Endodermal cell (in vitro differentiated cells): ENCODE data around the gene NEDD9. TPM values are rescaled to one million over a fixed set of nuclear protein-coding genes. Genes with fewer than 3 reads are reported as not detected.
A peak's percentile ranks its signal among the peaks of the same experiment; 100 is the strongest.

Experiments used
- DNase-seq: peaks from one replicate; pipeline ENCODE4 v3.0.0-alpha.2; 2017
- H3K27ac ChIP-seq: 2 replicates; pipeline ENCODE4 v1.5.1; 2013; ENCODE audit warnings: mild to moderate bottlenecking, low read depth, low read length, moderate library complexity
- H3K27me3 ChIP-seq: 2 replicates; pipeline ENCODE4 v1.6.1; 2013; ENCODE audit warnings: mild to moderate bottlenecking, low read length, moderate library complexity; ENCODE audit not compliant: insufficient read depth, control insufficient read depth, poor library complexity, severe bottlenecking
- H3K36me3 ChIP-seq: 2 replicates; pipeline ENCODE4 v1.7.0; 2013; ENCODE audit warnings: mild to moderate bottlenecking, low read length, moderate library complexity; ENCODE audit not compliant: control insufficient read depth, insufficient read depth
- H3K4me1 ChIP-seq: one replicate; pipeline ENCODE4 v1.7.0; 2013; ENCODE audit warnings: low read length; ENCODE audit not compliant: control insufficient read depth, insufficient read depth
- H3K4me3 ChIP-seq: 2 replicates; pipeline ENCODE4 v1.5.1; 2013; ENCODE audit warnings: mild to moderate bottlenecking, low read length, moderate library complexity
- H3K9ac ChIP-seq: 2 replicates; pipeline ENCODE4 v1.6.1; 2013; ENCODE audit warnings: mild to moderate bottlenecking, low read length, moderate library complexity; ENCODE audit not compliant: poor library complexity, severe bottlenecking; ENCODE audit errors: extremely low read depth
- H3K9me3 ChIP-seq: 2 replicates; pipeline ENCODE4 v1.6.1; 2013; ENCODE audit warnings: mild to moderate bottlenecking, low read length, moderate library complexity; ENCODE audit not compliant: control insufficient read depth
- H3K27ac Mint-ChIP-seq: 2 replicates; pipeline ENCODE4 v1.8.0; 2020; ENCODE audit warnings: mixed read lengths
- H3K27me3 Mint-ChIP-seq: 2 replicates; pipeline ENCODE4 v1.8.0; 2021; ENCODE audit warnings: mild to moderate bottlenecking, mixed read lengths; ENCODE audit not compliant: insufficient read depth
- H3K36me3 Mint-ChIP-seq: 2 replicates; pipeline ENCODE4 v1.8.0; 2020; ENCODE audit warnings: low read depth, mixed read lengths
- H3K4me1 Mint-ChIP-seq: 2 replicates; pipeline ENCODE4 v1.8.0; 2020; ENCODE audit warnings: mixed read lengths
- H3K4me3 Mint-ChIP-seq: 2 replicates; pipeline ENCODE4 v1.8.0; 2020; ENCODE audit warnings: mild to moderate bottlenecking, moderate library complexity, mixed read lengths
- H3K9me3 Mint-ChIP-seq: 2 replicates; pipeline ENCODE4 v1.8.0; 2020; ENCODE audit warnings: mild to moderate bottlenecking, mixed read lengths
- WGBS, 2 experiments: methylation state at CpG; one replicate each; pipeline versions ENCODE4 v1.1.5 to v1.1.7; 2013; ENCODE audit warnings: missing lambda C conversion rate in 2 of 2, mixed read lengths in 1 of 2; ENCODE audit not compliant: insufficient coverage in 1 of 2, insufficient read length in 1 of 2; 5-methylcytosine and 5-hydroxymethylcytosine counted together
- total RNA-seq, 2 donors: library from RNA; stranded (reverse); fragmentation: NEBNext Ultra II Directional in 1 of 2; extraction: Animal tissue kit (Norgen Biotek cat#: 25700) in 1 of 2; gene quantifications; 2 replicates in 1 of 2; 3 replicates in 1 of 2; pipeline ENCODE4 v1.2.1, GENCODE V29; 2021
- TF ChIP-seq, protein P1 (sequence below): fragments of 200-600 bp; sonication (generic); conservative IDR thresholded peaks from 2 replicates; pipeline ENCODE4 v1.5.0; 2021; ENCODE audit warnings: antibody characterized with exemption, mild to moderate bottlenecking

Gene NEDD9
- total RNA-seq, 2 donors from 2014 or later, result 1.7 to 7.4 TPM

DNA sequence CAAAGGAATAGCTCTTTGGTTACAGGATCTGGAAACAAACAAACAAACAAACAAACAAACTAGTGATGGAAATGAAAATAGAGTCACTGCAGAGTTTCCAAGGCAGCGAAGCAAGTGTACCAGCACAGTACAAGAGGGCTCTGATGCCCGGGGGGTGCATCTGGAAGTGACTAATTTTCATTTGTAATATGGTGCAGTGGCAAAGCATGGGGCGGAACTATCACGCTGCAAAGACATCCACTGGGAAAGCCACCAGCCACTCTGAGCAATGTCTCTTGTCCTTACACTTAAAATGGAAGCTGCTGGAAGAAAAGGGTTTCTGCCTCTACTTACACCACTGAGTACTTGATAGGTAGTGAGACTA lies 44.4 kb upstream of the NEDD9 start:
- Histone ChIP-seq H3K36me3 (no peaks in the 10 kb centered on the region), H3K4me3 (no peak overlapping the region), H3K9me3 (no peaks in the 10 kb centered on the region), H3K4me1 (peaks cover 15% of the 10 kb centered on the region), H3K9ac (no peak overlapping the region), H3K27me3 (no peaks in the 10 kb centered on the region), H3K27ac (no peak overlapping the region)
- WGBS, 2 experiments, result 82 to 93% methylated on average over 2 to 4 of the region's 4 CpGs
- no peak for DNase-seq
- Mint-ChIP-seq H3K27ac (peak overlapping the region; percentile 11), H3K36me3 (no peaks in the 10 kb centered on the region), H3K9me3 (no peaks in the 10 kb centered on the region), H3K27me3 (no peaks in the 10 kb centered on the region), H3K4me1 (peaks cover 62% of the 10 kb centered on the region), H3K4me3 (no peak overlapping the region)
- TF ChIP-seq, protein P1, sequence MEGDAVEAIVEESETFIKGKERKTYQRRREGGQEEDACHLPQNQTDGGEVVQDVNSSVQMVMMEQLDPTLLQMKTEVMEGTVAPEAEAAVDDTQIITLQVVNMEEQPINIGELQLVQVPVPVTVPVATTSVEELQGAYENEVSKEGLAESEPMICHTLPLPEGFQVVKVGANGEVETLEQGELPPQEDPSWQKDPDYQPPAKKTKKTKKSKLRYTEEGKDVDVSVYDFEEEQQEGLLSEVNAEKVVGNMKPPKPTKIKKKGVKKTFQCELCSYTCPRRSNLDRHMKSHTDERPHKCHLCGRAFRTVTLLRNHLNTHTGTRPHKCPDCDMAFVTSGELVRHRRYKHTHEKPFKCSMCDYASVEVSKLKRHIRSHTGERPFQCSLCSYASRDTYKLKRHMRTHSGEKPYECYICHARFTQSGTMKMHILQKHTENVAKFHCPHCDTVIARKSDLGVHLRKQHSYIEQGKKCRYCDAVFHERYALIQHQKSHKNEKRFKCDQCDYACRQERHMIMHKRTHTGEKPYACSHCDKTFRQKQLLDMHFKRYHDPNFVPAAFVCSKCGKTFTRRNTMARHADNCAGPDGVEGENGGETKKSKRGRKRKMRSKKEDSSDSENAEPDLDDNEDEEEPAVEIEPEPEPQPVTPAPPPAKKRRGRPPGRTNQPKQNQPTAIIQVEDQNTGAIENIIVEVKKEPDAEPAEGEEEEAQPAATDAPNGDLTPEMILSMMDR, result no peak

DNA sequence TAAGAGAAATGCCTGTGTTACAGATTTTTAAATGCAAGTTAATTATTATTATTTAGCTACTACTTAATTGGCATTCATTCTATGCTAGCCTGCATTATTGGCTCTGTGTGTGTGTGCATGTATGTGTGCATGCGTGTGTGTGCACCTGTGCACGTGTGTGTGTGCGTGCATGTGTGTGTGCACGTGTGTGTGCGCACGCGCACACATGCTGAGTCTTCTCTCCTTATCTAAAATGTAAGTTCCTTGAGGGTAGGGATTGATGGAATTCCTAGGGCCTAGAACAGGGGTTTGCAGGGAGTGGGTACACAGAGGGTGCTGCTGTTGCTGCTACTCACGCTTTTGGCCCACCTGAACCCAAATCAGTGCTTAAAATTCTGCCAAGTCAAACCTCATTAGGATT lies 43.8 kb upstream of the NEDD9 start:
- H3K27ac Mint-ChIP-seq, result peak overlapping the region; percentile 31

DNA sequence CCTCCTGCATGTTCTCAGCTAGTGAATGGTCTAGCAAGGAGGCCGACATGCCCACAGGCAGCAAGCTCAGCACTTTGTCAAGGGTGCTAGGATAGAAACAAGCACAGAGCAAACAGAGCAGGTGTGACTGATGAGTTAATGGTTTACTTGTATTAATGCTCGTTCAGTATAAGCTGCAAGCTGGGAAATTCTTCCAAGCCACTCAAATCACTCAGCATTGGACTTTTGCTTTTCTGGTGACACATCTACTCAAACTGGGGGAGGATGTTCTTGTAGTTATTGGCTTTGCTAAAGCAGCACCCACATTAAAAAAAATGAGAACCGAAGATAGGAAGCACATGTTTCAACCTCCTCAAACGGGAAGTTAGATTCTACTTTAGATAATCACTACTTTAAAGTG lies 43.1 kb upstream of the NEDD9 start:
- Histone ChIP-seq H3K27ac (no peak overlapping the region), H3K9ac (no peak overlapping the region), H3K4me1 (peaks cover 15% of the 10 kb centered on the region), H3K9me3 (no peaks in the 10 kb centered on the region), H3K4me3 (no peak overlapping the region), H3K27me3 (no peaks in the 10 kb centered on the region), H3K36me3 (no peaks in the 10 kb centered on the region)
- TF ChIP-seq, protein P1, result no peak
- Mint-ChIP-seq H3K4me3 (no peak overlapping the region), H3K27ac (no peak overlapping the region), H3K9me3 (no peaks in the 10 kb centered on the region), H3K36me3 (no peaks in the 10 kb centered on the region), H3K4me1 (peaks cover 69% of the 10 kb centered on the region), H3K27me3 (no peaks in the 10 kb centered on the region)
- WGBS, 2 experiments, result 72 to 75% methylated on average over 1 to 4 of the region's 4 CpGs
- DNase-seq, result no peak

More for the DNA sequence above, 43.8 kb upstream of the NEDD9 start:
- H3K4me3 Mint-ChIP-seq, result no peak overlapping the region
- no peaks in the 10 kb centered on the region for H3K27me3 Mint-ChIP-seq
- no peak overlapping the region for H3K4me3 ChIP-seq
- no peaks in the 10 kb centered on the region for H3K27me3 ChIP-seq
- H3K27ac ChIP-seq, result no peak overlapping the region
- H3K9me3 ChIP-seq, result no peaks in the 10 kb centered on the region
- H3K36me3 Mint-ChIP-seq, result no peaks in the 10 kb centered on the region
- H3K9me3 Mint-ChIP-seq, result no peaks in the 10 kb centered on the region
- H3K4me1 Mint-ChIP-seq, result peaks cover 65% of the 10 kb centered on the region
- TF ChIP-seq, protein P1, result no peak
- no peak for DNase-seq
- no peak overlapping the region for H3K9ac ChIP-seq
- peaks cover 15% of the 10 kb centered on the region for H3K4me1 ChIP-seq
- no peaks in the 10 kb centered on the region for H3K36me3 ChIP-seq
- WGBS, 2 experiments, result 92% methylated on average over 8 of the region's 8 CpGs; no CpG with 5 or more reads in 1 of the 2 experiments
